HAP-1 (cell line): ENCODE results near the gene NEK1.
"Not testable (repeated sequence)": the region's sequence is repeated elsewhere in the genome, so short reads cannot be mapped to it uniquely, and the experiment has no call there.

ENCODE experiments used
- DNase-seq, 2 experiments: peaks; one replicate each; pipeline ENCODE4 v3.0.0-alpha.2; 2016 to 2020; ENCODE audit warnings: low spot score in 2 of 2
- H3K27me3 ChIP-seq: fragments of 250-450 bp; sonication (Bioruptor Pico); 2 replicates; pipeline ENCODE4 v1.5.1; 2020; ENCODE audit warnings: low read depth, mild to moderate bottlenecking, moderate library complexity
- H3K36me3 ChIP-seq: fragments of 250-450 bp; sonication (Bioruptor Pico); replicated peaks from 2 replicates; pipeline ENCODE4 v1.5.1; 2020; ENCODE audit warnings: mild to moderate bottlenecking
- H3K4me1 ChIP-seq: fragments of 250-450 bp; sonication (Bioruptor Pico); 2 replicates; pipeline ENCODE4 v1.5.1; 2020; ENCODE audit warnings: mild to moderate bottlenecking
- H3K4me3 ChIP-seq: fragments of 250-450 bp; sonication (Bioruptor Pico); 2 replicates; pipeline ENCODE4 v1.5.1; 2020; ENCODE audit warnings: mild to moderate bottlenecking, moderate library complexity
- H3K9me3 ChIP-seq: fragments of 250-450 bp; sonication (Bioruptor Pico); 2 replicates; pipeline ENCODE4 v1.5.1; 2020; ENCODE audit warnings: mild to moderate bottlenecking, moderate library complexity
- in situ Hi-C: fragments of 300-500 bp; cut with MboI; formaldehyde crosslinking; loops from 3 replicates; pipeline ENCODE4 v1.14.3; 2020; ENCODE audit warnings: low sequenced_read_pairs, inconsistent platforms, mixed read lengths

NEK1 gene

GRCh38 chr4:169569188-169569587 lies 43.2 kb downstream of the NEK1 start:
- H3K4me3 ChIP-seq, H3K36me3 ChIP-seq, in situ Hi-C loops, H3K27me3 ChIP-seq, H3K9me3 ChIP-seq, DNase-seq, H3K4me1 ChIP-seq: not testable (repeated sequence)

- H3K27me3 ChIP-seq: no peaks in the 10 kb centered on the region
- H3K9me3 ChIP-seq: no peaks in the 10 kb centered on the region
- in situ Hi-C loops: no loop called here
- H3K36me3 ChIP-seq: no peaks in the 10 kb centered on the region; the same call in 1 of the 2 replicates
- no peak overlapping the region for H3K4me3 ChIP-seq
- H3K4me1 ChIP-seq: no peaks in the 10 kb centered on the region
- no peak for DNase-seq
These were observed 44.5 kb downstream of the NEK1 start for GRCh38 chr4:169567916-169568315.

GRCh38 chr4:169566021-169566818 lies 46.2 kb downstream of the NEK1 start:
- DNase-seq: peak; percentile 39 to 52
- in situ Hi-C loops: no loop called here
- Histone ChIP-seq H3K4me3 (no peak overlapping the region), H3K9me3 (no peaks in the 10 kb centered on the region), H3K4me1 (no peaks in the 10 kb centered on the region), H3K36me3 (no peaks in the 10 kb centered on the region; the same call in 1 of the 2 replicates), H3K27me3 (no peaks in the 10 kb centered on the region)

GRCh38 chr4:169565606-169566005 lies 46.8 kb downstream of the NEK1 start:
- H3K4me3 ChIP-seq: no peak overlapping the region
- H3K9me3 ChIP-seq: no peaks in the 10 kb centered on the region
- no peaks in the 10 kb centered on the region for H3K4me1 ChIP-seq
- in situ Hi-C loops: no loop called here
- H3K27me3 ChIP-seq: no peaks in the 10 kb centered on the region
- no peaks in the 10 kb centered on the region for H3K36me3 ChIP-seq
- no peak for DNase-seq

GRCh38 chr4:169557061-169557636 lies 55.2 kb downstream of the NEK1 start:
- Histone ChIP-seq H3K27me3 (no peaks in the 10 kb centered on the region), H3K36me3 (no peaks in the 10 kb centered on the region), H3K4me3 (no peak overlapping the region), H3K4me1 (no peaks in the 10 kb centered on the region), H3K9me3 (no peaks in the 10 kb centered on the region)
- no peak for DNase-seq
- in situ Hi-C loops: no loop called here

GRCh38 chr4:169546548-169546947 lies 65.8 kb downstream of the NEK1 start:
- H3K27me3 ChIP-seq, H3K36me3 ChIP-seq, H3K4me3 ChIP-seq, H3K9me3 ChIP-seq, in situ Hi-C loops, DNase-seq, H3K4me1 ChIP-seq: not testable (repeated sequence)

GRCh38 chr4:169540774-169541173 lies 71.6 kb downstream of the NEK1 start:
- in situ Hi-C loops: no loop called here
- Histone ChIP-seq H3K4me3 (no peak overlapping the region), H3K36me3 (no peaks in the 10 kb centered on the region), H3K4me1 (no peaks in the 10 kb centered on the region), H3K27me3 (no peaks in the 10 kb centered on the region), H3K9me3 (no peaks in the 10 kb centered on the region)
- no peak for DNase-seq

- no peaks in the 10 kb centered on the region for H3K36me3 ChIP-seq
- H3K27me3 ChIP-seq: no peaks in the 10 kb centered on the region
- in situ Hi-C loops: no loop called here
- H3K9me3 ChIP-seq: no peaks in the 10 kb centered on the region
- no peaks in the 10 kb centered on the region for H3K4me1 ChIP-seq
- no peak overlapping the region for H3K4me3 ChIP-seq
- no peak for DNase-seq
These were observed 82.3 kb downstream of the NEK1 start for GRCh38 chr4:169530048-169530447.

- no peak overlapping the region for H3K4me3 ChIP-seq
- peaks cover 4% of the 10 kb centered on the region; the same call in 1 of the 2 replicates for H3K36me3 ChIP-seq
- no peaks in the 10 kb centered on the region for H3K4me1 ChIP-seq
- no peaks in the 10 kb centered on the region for H3K27me3 ChIP-seq
- no peaks in the 10 kb centered on the region for H3K9me3 ChIP-seq
- DNase-seq: no peak
- in situ Hi-C loops: no loop called here
These were observed 88.6 kb downstream of the NEK1 start for GRCh38 chr4:169523796-169524195.

- no peak for DNase-seq
- Histone ChIP-seq H3K36me3 (no peaks in the 10 kb centered on the region), H3K4me3 (no peak overlapping the region), H3K4me1 (no peaks in the 10 kb centered on the region), H3K27me3 (no peaks in the 10 kb centered on the region), H3K9me3 (no peaks in the 10 kb centered on the region)
- in situ Hi-C loops: no loop called here
These were observed 101.8 kb downstream of the NEK1 start for GRCh38 chr4:169510617-169511016.

GRCh38 chr4:169506903-169507302 lies 105.5 kb downstream of the NEK1 start:
- in situ Hi-C loops: no loop called here
- Histone ChIP-seq H3K4me1 (no peaks in the 10 kb centered on the region), H3K36me3 (no peaks in the 10 kb centered on the region)

GRCh38 chr4:169499907-169500306 lies 112.5 kb downstream of the NEK1 start:
- DNase-seq, H3K9me3 ChIP-seq, H3K27me3 ChIP-seq, in situ Hi-C loops, H3K4me1 ChIP-seq, H3K4me3 ChIP-seq, H3K36me3 ChIP-seq: not testable (repeated sequence)

More at GRCh38 chr4:169506903-169507302, 105.5 kb downstream of the NEK1 start:
- H3K27me3 ChIP-seq: no peaks in the 10 kb centered on the region
- no peak for DNase-seq
- H3K4me3 ChIP-seq: no peak overlapping the region
- H3K9me3 ChIP-seq: no peaks in the 10 kb centered on the region

GRCh38 chr4:169494234-169494633 lies 118.1 kb downstream of the NEK1 start:
- H3K4me1 ChIP-seq, H3K4me3 ChIP-seq, H3K36me3 ChIP-seq, DNase-seq, H3K27me3 ChIP-seq, H3K9me3 ChIP-seq, in situ Hi-C loops: not testable (repeated sequence)

GRCh38 chr4:169493164-169493524 lies 119.2 kb downstream of the NEK1 start:
- H3K9me3 ChIP-seq: no peaks in the 10 kb centered on the region
- H3K4me1 ChIP-seq: no peaks in the 10 kb centered on the region
- no peak overlapping the region for H3K4me3 ChIP-seq
- H3K36me3 ChIP-seq: no peaks in the 10 kb centered on the region; the same call in 1 of the 2 replicates
- no peak for DNase-seq
- in situ Hi-C loops: no loop called here
- H3K27me3 ChIP-seq: no peaks in the 10 kb centered on the region
